Keratinocyte (primary cell): Measurements from ENCODE around the gene KRT2.

Experiments
- CTCF ChIP-seq, 3 experiments: IDR thresholded peaks in 1 of 3; conservative IDR thresholded peaks in 1 of 3; optimal IDR thresholded peaks in 1 of 3; 2 replicates in 2 of 3; 3 replicates in 1 of 3; pipeline versions ENCODE3 to v1.5.1; 2011; ENCODE audit warnings: low read length in 3 of 3, mild to moderate bottlenecking in 3 of 3, moderate library complexity in 2 of 3, control low read depth in 1 of 3, inconsistent platforms in 1 of 3; ENCODE audit not compliant: insufficient read depth in 2 of 3; ENCODE audit errors: extremely low read depth in 1 of 3
- EZH2 ChIP-seq: IDR thresholded peaks from one replicate; pipeline ENCODE4 v1.6.1; 2012; ENCODE audit warnings: inconsistent platforms, mild to moderate bottlenecking, low read length, moderate library complexity

- TF ChIP-seq CTCF (optimal IDR thresholded peaks at IDR 0.05 in 1 of 3, IDR thresholded peaks at IDR 0.05 in 1 of 3, conservative IDR thresholded peaks at IDR 0.05 in 1 of 3; ENCODE audit: extremely low read depth in 1 of 3, insufficient read depth in 2 of 3, low read length in 3 of 3) (no peak), EZH2 (no peak)
Measured at GRCh38 chr12:52667931-52668330, 15.9 kb upstream of the KRT2 start.
